Prostate gland (tissue), 2 donors: ENCODE measurements around the gene SLC7A6OS.

Experiments used
- CTCF ChIP-seq, 4 experiments: fragments of 200-600 bp in 2 of 4; fragments of 450-650 bp in 2 of 4; sonication (generic) in 2 of 4; IDR thresholded peaks; 1 replicate in 3 of 4; 2 replicates in 1 of 4; pipeline ENCODE4 v1.5.1; 2016 to 2019; ENCODE audit warnings: antibody characterized with exemption in 4 of 4, mild to moderate bottlenecking in 2 of 4, moderate library complexity in 2 of 4
- POLR2A ChIP-seq: fragments of 450-650 bp; IDR thresholded peaks from one replicate; pipeline ENCODE4 v1.6.1; 2016; ENCODE audit warnings: antibody characterized with exemption, mild to moderate bottlenecking
- POLR2AphosphoS5 ChIP-seq: sonication (generic); formaldehyde crosslinking; IDR thresholded peaks from one replicate; pipeline ENCODE4 v1.6.1; 2017; ENCODE audit warnings: antibody characterized with exemption

- TF ChIP-seq CTCF (IDR thresholded peaks at IDR 0.05) (no peak), POLR2A (peak; percentile 10), POLR2AphosphoS5 (no peak)
Observed at GRCh38 chr16:68299571-68300453, 10.9 kb downstream of the SLC7A6OS start.
